GM18502 (cell line): ENCODE measurements around the gene SP140.

Source experiments
- ATAC-seq: cut with Tn5 transposase; IDR thresholded peaks from one replicate; pipeline ENCODE4 v1.9.1; 2021; ENCODE audit warnings: mild to moderate bottlenecking; ENCODE audit not compliant: unreplicated experiment, poor library complexity

The SP140 gene

GRCh38 chr2:230347659-230348305 lies 122.2 kb downstream of the SP140 start:
- no peak for ATAC-seq

- no peak for ATAC-seq
These were observed 123.3 kb downstream of the SP140 start for GRCh38 chr2:230348787-230349186.

GRCh38 chr2:230356084-230356483 lies 130.5 kb downstream of the SP140 start:
- ATAC-seq: no peak

- ATAC-seq: no peak
These were observed 132.8 kb downstream of the SP140 start for GRCh38 chr2:230358305-230358704.

- no peak for ATAC-seq
These were observed 134.5 kb downstream of the SP140 start for GRCh38 chr2:230360028-230360427.

- no peak for ATAC-seq
These were observed 136.6 kb downstream of the SP140 start for GRCh38 chr2:230362030-230362691.
